T-helper 17 cell (primary cell): ENCODE data around the gene TRNAU1AP. TPM values are rescaled to one million over a fixed set of nuclear protein-coding genes. Genes with fewer than 3 reads are reported as not detected.
"Not testable (repeated sequence)": the region's sequence is repeated elsewhere in the genome, so short reads cannot be mapped to it uniquely, and the experiment has no call there.

ENCODE experiments used
- ATAC-seq: fragments of 150-1000 bp; cut with Tn5 transposase; 2 replicates; pipeline ENCODE4 v1.10.0; 2021; ENCODE audit warnings: mild to moderate bottlenecking, moderate library complexity
- DNase-seq, 3 donors: peaks; one replicate each; pipeline versions ENCODE4 v3.0.0 to v3.0.0-alpha.2; 2020 to 2021
- H3K9me3 ChIP-seq: one replicate; pipeline ENCODE4 v1.7.0; 2013; ENCODE audit warnings: low read length, mild to moderate bottlenecking; ENCODE audit not compliant: control insufficient read depth, poor library complexity, severe bottlenecking
- H3K27ac Mint-ChIP-seq: one replicate; pipeline ENCODE4 v1.8.0; 2022; ENCODE audit warnings: mild to moderate bottlenecking, moderate library complexity, mixed read lengths
- H3K27me3 Mint-ChIP-seq: one replicate; pipeline ENCODE4 v1.8.0; 2022; ENCODE audit warnings: mixed read lengths
- H3K36me3 Mint-ChIP-seq: one replicate; pipeline ENCODE4 v1.8.0; 2022; ENCODE audit warnings: low read depth, mixed read lengths
- H3K4me1 Mint-ChIP-seq: one replicate; pipeline ENCODE4 v1.8.0; 2022; ENCODE audit warnings: mild to moderate bottlenecking, mixed read lengths
- H3K4me3 Mint-ChIP-seq: one replicate; pipeline ENCODE4 v1.8.0; 2022; ENCODE audit warnings: mild to moderate bottlenecking, moderate library complexity, mixed read lengths
- total RNA-seq, 4 donors: library from RNA in 2 of 4; stranded (reverse) in 2 of 4; gene quantifications; one replicate each; pipeline ENCODE4 v1.2.3 and lab custom pipeline; 2022 to 2026

The TRNAU1AP gene
- total RNA-seq, 2 donors from 2014 or later: 24.5 to 27.9 TPM

DNA sequence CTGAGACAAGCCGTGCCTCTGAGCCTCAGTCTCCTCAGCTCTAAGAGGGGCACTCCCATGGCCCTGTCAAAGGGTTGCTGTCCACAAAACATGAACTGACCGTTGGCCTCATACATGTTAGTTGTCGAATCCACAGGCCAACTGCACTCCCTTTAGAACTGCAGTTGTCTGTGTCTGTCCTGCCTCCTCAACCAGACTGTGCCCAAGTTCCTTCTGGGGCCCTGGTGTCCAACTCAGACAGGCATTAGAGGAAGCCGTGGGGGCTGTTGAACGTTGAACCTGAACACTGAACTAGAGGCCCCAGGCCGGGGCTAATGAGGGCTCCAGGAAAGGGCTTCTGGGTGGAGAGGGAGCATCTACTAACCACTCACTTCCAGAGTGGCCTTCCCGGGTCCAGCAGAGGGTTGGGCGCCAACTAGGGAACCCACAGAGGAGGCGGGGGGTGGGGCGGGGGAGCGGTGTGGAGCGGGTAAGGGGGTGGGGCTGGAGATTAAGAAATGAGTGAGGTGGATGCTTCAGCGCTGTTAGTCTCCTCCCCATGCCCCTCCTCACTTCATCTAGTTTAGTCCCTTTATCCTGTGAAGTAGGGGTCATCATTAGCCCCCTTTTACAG lies 38.9 kb downstream of the TRNAU1AP start, which contains the start of gene RAB42:
Gene RAB42 (plus strand): TSS at position 558 of the 613 bp plus-strand sequence. CDS start 247 bp downstream, outside the sequence.
- no peak for DNase-seq
- H3K27me3 Mint-ChIP-seq: no peaks in the 10 kb centered on the region
- H3K9me3 ChIP-seq: no peaks in the 10 kb centered on the region
- H3K4me3 Mint-ChIP-seq: peak within 1 kb of the TSS; percentile 86
- peaks cover 3% of the 10 kb centered on the region for H3K4me1 Mint-ChIP-seq
- H3K27ac Mint-ChIP-seq: no peak within 1 kb of the TSS
- peak; percentile 73 for ATAC-seq
- peaks cover 2% of the 10 kb centered on the region for H3K36me3 Mint-ChIP-seq

DNA sequence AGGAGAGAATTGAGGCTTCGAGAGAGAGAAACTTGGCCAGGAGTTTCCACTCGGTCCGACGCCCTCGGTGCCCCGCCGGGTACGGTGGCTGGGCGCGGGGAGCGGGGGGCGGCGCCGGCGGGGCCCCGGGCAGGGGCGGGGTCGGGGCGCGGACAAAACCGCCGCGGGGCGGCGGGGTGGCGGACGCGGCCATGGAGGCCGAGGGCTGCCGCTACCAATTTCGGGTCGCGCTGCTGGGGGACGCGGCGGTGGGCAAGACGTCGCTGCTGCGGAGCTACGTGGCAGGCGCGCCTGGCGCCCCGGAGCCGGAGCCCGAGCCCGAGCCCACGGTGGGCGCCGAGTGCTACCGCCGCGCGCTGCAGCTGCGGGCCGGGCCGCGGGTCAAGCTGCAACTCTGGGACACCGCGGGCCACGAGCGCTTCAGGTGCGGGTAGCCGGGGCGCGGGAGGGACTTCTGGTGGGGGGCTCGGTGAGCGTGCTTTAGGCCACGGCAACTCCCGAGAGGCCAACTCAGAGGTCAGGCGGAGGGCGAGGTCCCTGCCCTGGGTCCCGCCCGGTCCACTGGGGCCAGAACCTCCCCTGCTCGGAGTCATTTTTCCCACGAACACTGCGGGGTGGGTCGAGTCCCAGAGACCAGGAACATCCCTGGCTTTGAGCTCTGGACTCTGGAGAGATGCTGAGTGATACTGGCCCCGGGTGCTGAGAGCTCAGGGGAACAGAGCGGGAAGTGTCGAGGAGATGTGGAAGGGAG lies 39.6 kb downstream of the TRNAU1AP start:
- Mint-ChIP-seq H3K27me3 (no peaks in the 10 kb centered on the region), H3K4me3 (peak overlapping the region; percentile 86), H3K27ac (no peak overlapping the region), H3K4me1 (peaks cover 3% of the 10 kb centered on the region), H3K36me3 (peaks cover 2% of the 10 kb centered on the region)
- H3K9me3 ChIP-seq: no peaks in the 10 kb centered on the region
- ATAC-seq: peak; percentile 69
- DNase-seq: peak in 1 of 3 donors; percentile 28

DNA sequence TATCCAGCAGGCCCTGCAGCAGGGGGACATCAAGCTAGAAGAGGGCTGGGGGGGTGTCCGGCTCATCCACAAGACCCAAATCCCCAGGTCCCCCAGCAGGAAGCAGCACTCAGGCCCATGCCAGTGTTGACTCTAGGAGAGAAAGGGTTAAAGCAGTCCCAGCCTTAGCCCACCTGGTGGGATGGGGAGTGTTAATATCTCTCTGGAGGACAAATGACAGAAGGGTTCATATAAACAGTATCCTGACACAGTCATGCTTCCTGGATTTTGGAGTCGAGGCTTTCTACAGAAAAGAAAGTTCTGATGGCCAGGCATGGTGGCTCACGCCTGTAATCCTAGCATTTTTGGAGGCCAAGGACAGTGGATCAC lies 41.1 kb downstream of the TRNAU1AP start:
- not testable (repeated sequence) for H3K4me3 Mint-ChIP-seq

DNA sequence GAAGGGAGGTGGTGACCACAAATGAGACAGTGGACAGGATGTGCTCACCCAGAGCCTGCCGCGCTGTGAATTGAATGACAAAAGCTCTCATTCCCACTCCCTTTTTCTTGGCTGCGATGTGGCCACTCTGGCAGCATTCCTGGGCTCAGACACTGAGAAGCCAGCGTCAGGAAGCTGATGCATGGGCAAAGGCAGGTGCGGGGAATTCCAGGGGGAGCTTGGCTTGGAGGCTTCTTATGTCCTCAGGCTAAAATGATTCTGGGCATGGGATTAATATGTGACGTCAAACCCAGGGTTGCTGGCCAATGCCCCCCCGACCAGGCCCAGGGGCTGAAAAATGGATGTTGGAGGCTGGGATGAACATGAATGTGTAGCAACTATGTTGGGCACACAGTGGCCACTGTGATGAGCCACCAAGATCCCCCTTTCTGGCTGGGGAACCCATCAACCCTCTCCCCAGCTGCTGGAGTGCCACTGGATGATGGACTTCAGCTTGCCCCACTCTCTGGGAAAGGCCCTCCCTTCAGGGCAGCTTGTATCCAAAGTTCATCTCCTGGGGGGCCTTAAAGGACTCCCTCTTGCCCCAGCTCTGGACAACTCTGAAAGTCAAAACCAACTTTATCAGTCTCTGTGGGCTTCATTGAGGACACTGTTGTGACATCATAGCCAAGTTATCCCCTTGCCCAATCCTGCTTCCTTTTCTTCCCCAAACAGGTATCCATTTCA lies 42.0 kb downstream of the TRNAU1AP start:
- not testable (repeated sequence) for H3K4me3 Mint-ChIP-seq, H3K4me1 Mint-ChIP-seq, ATAC-seq, H3K27me3 Mint-ChIP-seq, H3K9me3 ChIP-seq, DNase-seq, H3K36me3 Mint-ChIP-seq, H3K27ac Mint-ChIP-seq

More for the DNA sequence above, 41.1 kb downstream of the TRNAU1AP start:
- not testable (repeated sequence) for H3K36me3 Mint-ChIP-seq, H3K4me1 Mint-ChIP-seq, H3K9me3 ChIP-seq, H3K27ac Mint-ChIP-seq, H3K27me3 Mint-ChIP-seq, DNase-seq, ATAC-seq

DNA sequence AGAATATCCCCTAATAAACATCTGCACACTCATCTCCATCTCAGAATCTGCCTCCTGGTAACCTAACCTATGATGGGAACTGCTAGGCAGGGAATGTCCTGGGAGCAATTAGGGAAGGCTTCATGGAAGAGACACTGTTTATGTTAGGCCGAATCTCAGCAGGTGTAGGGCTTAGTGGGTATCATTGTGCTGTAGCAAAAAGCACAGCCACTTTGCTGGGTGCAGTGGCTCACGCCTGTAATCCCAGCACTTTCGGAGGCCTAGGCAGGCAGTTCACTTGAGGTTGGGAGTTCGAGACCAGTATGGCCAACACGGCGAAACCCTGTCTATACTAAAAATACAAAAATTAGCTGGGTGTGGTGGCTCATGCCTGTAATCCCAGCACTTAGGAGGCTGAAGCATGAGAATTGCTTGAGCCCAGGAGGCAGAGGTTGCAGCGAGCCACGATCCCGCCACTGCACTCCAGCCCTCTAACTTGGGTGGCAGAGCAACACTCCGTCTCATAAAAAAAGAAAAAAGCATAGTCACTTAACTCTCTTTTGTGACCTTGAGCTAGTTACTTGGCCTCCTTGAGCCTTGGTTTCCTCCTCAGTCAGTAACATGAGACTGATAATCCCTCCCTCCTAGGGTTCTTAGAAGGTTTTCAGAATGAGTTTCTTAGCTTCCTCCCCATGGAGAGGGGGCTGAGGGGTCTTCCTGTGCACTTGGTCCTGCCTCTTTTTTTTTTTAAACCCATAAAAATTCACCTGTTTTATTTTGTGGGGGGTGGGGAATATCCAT lies 42.7 kb downstream of the TRNAU1AP start:
- no peaks in the 10 kb centered on the region for H3K27me3 Mint-ChIP-seq
- peaks cover 2% of the 10 kb centered on the region for H3K36me3 Mint-ChIP-seq
- no peaks in the 10 kb centered on the region for H3K9me3 ChIP-seq
- DNase-seq (no peak), ATAC-seq (no peak)
- peaks cover 3% of the 10 kb centered on the region for H3K4me1 Mint-ChIP-seq
- H3K27ac Mint-ChIP-seq: no peak overlapping the region
- no peak overlapping the region for H3K4me3 Mint-ChIP-seq

DNA sequence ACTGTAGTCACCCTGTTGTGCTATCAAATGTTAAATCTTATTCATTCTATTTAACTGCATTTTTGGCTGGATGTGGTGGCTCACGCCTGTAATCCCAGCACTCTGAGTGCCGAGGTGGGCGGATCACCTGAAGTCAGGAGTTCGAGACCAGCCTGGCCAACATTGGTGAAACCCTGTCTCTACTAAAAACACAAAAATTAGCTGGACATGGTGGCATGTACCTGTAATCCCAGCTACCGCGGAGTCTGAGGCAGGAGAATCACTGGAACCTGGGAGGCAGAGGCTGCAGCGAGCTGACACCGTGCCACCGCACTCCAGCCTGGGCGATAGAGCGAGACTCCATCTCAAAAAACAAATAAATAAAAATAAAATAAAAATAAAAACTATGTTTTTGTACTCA lies 43.4 kb downstream of the TRNAU1AP start:
- ATAC-seq, H3K27ac Mint-ChIP-seq, H3K4me1 Mint-ChIP-seq, H3K9me3 ChIP-seq, DNase-seq, H3K36me3 Mint-ChIP-seq, H3K27me3 Mint-ChIP-seq, H3K4me3 Mint-ChIP-seq: not testable (repeated sequence)

DNA sequence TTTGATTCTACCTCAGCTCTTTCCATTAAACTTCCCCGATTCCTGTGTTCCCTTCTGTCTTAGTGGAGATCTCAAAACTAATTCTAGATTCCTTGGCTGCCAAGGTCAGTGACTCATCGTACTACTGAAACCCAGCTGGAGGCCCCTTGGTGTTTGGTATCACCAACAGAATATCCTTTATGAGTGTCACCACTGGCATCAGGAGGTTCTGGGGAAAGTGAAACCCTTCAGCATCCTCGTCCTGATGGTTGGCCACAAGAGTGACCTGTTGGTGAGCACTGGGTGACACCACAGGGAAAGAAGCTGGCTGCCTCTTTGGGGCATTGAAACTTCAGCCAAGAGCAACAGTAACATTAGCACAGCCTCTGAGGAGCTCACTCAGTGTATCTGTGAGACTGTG lies 48.8 kb downstream of the TRNAU1AP start:
- ATAC-seq (no peak), DNase-seq (no peak)
- H3K9me3 ChIP-seq: no peaks in the 10 kb centered on the region
- Mint-ChIP-seq H3K27me3 (no peaks in the 10 kb centered on the region), H3K27ac (no peak overlapping the region), H3K4me1 (no peaks in the 10 kb centered on the region), H3K36me3 (no peaks in the 10 kb centered on the region), H3K4me3 (no peak overlapping the region)

DNA sequence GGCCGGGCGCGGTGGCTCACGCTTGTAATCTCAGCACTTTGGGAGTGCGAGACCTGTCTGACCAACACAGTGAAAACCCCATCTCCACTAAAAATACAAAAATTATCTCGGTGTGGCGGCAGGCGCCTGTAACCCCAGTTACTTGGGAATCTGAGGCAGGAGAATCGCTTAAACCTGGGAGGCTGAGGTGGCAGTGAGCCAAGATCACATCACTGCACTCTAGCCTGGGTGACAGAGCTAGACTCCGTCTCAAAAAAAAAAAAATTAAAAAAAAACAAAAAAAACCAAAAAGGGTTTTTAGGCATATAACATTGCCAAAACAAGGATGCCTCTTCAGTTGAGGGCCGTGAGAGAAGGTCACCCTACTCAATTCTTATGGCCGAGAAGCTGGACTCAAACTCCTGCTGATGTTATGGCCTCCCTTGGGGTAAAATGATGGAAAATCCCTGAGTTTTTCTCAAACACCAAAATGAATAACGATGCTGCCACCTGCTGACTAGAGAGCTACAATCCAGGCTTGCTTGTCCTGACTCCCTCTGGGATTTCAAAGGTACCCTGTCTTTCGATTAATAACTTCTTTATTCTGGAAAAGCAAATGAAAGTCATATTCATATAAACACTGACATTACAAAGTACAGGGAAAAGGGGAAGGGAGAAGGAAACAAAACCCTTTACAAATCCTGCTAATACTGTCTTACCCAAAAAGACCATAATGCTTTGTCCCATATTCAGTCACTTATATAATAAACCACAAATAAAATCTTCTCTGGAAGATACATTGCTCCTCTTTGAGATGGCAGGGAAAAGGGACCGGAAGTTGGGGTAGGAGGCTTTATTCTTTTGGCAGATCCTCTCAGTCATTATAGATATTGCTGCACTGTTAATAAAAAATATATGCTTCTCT lies 49.9 kb downstream of the TRNAU1AP start:
- H3K27me3 Mint-ChIP-seq: no peaks in the 10 kb centered on the region
- H3K9me3 ChIP-seq: no peaks in the 10 kb centered on the region
- no peaks in the 10 kb centered on the region for H3K36me3 Mint-ChIP-seq
- H3K27ac Mint-ChIP-seq: no peak overlapping the region
- H3K4me1 Mint-ChIP-seq: no peaks in the 10 kb centered on the region
- DNase-seq (no peak), ATAC-seq (no peak)
- H3K4me3 Mint-ChIP-seq: peak overlapping the region; percentile 7

DNA sequence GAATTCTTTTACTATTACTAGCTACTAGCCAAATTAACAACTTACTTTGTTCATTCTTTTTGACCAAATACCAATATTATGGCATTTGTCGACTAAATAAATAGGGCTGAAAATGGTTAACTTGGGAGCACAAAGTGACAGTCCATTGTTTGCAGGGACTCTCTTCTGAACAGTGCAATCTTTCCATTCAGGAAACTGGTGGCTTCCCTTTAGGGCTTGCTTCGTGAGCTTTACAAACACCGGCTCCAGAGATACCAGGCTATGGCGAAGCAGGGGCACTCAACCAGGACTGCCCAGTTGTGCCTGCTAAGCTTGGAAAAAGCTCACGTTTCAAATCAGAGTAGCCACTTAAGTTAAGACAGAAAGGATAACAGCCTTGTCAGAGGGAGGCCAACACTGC lies 51.5 kb downstream of the TRNAU1AP start:
- ATAC-seq (no peak), DNase-seq (no peak)
- no peak overlapping the region for H3K4me3 Mint-ChIP-seq
- no peaks in the 10 kb centered on the region for H3K27me3 Mint-ChIP-seq
- H3K9me3 ChIP-seq: no peaks in the 10 kb centered on the region
- H3K27ac Mint-ChIP-seq: no peak overlapping the region
- no peaks in the 10 kb centered on the region for H3K36me3 Mint-ChIP-seq
- no peaks in the 10 kb centered on the region for H3K4me1 Mint-ChIP-seq

DNA sequence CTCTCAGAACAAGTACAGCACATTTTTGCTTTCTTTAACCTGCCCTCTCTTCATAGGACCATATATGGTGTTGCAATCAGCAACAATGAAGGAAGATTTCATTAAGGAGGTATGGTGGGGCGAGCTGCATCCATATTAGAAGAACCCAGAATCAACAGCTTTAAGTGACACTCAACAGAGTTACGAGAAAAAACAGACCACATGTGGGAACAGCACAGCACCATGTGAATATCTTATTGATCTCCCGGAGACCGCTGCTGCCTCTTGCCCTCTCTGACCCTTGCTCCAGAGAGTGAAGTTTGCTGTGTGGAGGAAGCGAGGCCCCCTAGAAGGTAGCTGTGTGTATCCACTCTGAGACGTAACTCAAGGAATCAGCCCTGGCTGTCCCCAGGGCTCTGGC lies 52.1 kb downstream of the TRNAU1AP start:
- no peak for ATAC-seq
- no peaks in the 10 kb centered on the region for H3K4me1 Mint-ChIP-seq
- H3K4me3 Mint-ChIP-seq: no peak overlapping the region
- no peak for DNase-seq
- no peaks in the 10 kb centered on the region for H3K9me3 ChIP-seq
- H3K27me3 Mint-ChIP-seq: no peaks in the 10 kb centered on the region
- H3K36me3 Mint-ChIP-seq: no peaks in the 10 kb centered on the region
- no peak overlapping the region for H3K27ac Mint-ChIP-seq

DNA sequence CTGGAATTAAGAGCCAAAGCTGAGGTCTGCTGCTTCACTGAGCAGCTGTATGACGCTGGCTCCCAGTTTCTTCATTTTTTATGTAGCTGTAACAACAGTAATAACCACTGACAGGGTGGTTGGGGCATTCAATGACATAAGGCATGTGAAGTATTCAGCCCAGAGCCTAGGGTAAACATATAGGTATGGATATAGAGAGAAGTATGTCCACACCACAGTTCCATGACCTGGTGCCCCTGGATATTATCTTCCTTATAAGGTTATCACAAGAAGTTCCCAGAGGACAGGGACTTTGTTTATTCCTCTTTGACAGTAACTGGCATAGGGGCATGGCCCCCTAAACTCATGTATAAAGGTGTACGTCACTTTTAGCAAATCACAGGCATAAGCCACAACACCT lies 53.9 kb downstream of the TRNAU1AP start:
- H3K36me3 Mint-ChIP-seq: peaks cover 3% of the 10 kb centered on the region
- no peak overlapping the region for H3K27ac Mint-ChIP-seq
- H3K4me3 Mint-ChIP-seq: no peak overlapping the region
- no peaks in the 10 kb centered on the region for H3K9me3 ChIP-seq
- no peaks in the 10 kb centered on the region for H3K4me1 Mint-ChIP-seq
- ATAC-seq (no peak), DNase-seq (no peak)
- H3K27me3 Mint-ChIP-seq: no peaks in the 10 kb centered on the region

DNA sequence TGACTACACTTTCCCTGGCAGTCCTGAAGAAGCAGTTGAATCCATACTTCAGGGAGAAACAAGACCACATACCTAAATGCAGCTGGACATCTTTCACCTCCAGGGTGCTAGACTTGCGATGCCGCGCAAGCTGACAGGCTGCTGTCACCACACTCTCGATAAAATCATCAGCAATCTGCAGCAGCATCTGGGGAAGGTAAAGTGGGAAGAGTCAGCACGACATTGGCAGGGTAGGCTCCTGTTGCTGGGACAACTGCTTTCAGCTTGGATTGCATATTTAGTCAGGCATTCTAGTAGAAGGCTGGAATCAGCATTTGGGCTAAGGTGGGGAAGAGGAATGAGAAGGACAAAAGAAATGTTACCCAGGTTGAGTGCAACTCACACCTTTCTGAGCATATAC lies 60.3 kb downstream of the TRNAU1AP start:
- no peaks in the 10 kb centered on the region for H3K9me3 ChIP-seq
- Mint-ChIP-seq H3K36me3 (peaks cover 10% of the 10 kb centered on the region), H3K4me3 (no peak overlapping the region), H3K27me3 (no peaks in the 10 kb centered on the region), H3K4me1 (peaks cover 2% of the 10 kb centered on the region), H3K27ac (no peak overlapping the region)
- DNase-seq (no peak), ATAC-seq (no peak)
